ENCODE measurements around the gene ATP2B1.

Gene ATP2B1

DNA sequence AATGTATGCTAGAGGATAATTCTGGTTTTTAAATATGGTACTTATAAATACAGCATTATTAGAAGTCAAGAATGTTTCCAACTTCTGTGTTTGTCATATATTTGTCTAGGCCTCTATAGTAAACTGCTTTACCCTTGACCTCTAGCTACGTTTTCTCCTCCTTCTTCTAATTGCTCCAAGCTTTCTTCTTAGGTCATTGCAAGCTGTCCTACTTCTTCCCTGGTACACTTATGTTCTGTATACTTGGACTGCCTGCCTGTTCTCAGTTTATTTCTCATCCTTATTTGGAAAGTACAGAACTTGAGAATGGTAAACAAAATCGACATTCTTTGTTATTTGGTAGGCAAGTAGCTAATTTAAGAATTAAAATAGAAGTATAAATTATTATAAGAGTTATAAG is 23.9 kb upstream of the ATP2B1 start:
- Histone ChIP-seq H4K20me1 (ENCODE audit: control insufficient read depth, insufficient read depth, low read depth, low read length) (no peaks in the 10 kb centered on the region), H3K27ac (ENCODE audit: low read depth, low read length) (no peak overlapping the region), H3K4me1 (ENCODE audit: control insufficient read depth, low read length) (peaks cover 15% of the 10 kb centered on the region), H3K9me2 (replicated peaks; ENCODE audit: control insufficient read depth, low read length) (no peaks in the 10 kb centered on the region), H3K79me2 (ENCODE audit: control insufficient read depth, low read length) (no peaks in the 10 kb centered on the region), H3K4me2 (ENCODE audit: low read length) (no peak overlapping the region), H3F3A (ENCODE audit: control insufficient read depth, insufficient read depth) (no peaks in the 10 kb centered on the region), H3K9me3 (ENCODE audit: control insufficient read depth, insufficient read depth, low read length) (no peaks in the 10 kb centered on the region; the same call in 1 of the 2 replicates), H3K36me3 (ENCODE audit: control insufficient read depth, low read length) (no peaks in the 10 kb centered on the region), H3K27me3 (ENCODE audit: control insufficient read depth, low read length) (no peaks in the 10 kb centered on the region), H3K4me3 (ENCODE audit: low read length) (no peak overlapping the region)
- TF ChIP-seq, protein P1, sequence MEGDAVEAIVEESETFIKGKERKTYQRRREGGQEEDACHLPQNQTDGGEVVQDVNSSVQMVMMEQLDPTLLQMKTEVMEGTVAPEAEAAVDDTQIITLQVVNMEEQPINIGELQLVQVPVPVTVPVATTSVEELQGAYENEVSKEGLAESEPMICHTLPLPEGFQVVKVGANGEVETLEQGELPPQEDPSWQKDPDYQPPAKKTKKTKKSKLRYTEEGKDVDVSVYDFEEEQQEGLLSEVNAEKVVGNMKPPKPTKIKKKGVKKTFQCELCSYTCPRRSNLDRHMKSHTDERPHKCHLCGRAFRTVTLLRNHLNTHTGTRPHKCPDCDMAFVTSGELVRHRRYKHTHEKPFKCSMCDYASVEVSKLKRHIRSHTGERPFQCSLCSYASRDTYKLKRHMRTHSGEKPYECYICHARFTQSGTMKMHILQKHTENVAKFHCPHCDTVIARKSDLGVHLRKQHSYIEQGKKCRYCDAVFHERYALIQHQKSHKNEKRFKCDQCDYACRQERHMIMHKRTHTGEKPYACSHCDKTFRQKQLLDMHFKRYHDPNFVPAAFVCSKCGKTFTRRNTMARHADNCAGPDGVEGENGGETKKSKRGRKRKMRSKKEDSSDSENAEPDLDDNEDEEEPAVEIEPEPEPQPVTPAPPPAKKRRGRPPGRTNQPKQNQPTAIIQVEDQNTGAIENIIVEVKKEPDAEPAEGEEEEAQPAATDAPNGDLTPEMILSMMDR (IDR thresholded peaks at IDR 0.05; ENCODE audit: low read depth, low read length, poor library complexity, severe bottlenecking): no peak
- TF ChIP-seq EZH2phosphoT487 (IDR thresholded peaks at IDR 0.05; ENCODE audit: borderline replicate concordance, low read length): no peak

- no peaks in the 10 kb centered on the region for H3F3A ChIP-seq (ENCODE audit: control insufficient read depth, insufficient read depth)
- H4K20me1 ChIP-seq (ENCODE audit: control insufficient read depth, insufficient read depth, low read depth, low read length): no peaks in the 10 kb centered on the region
- H3K27ac ChIP-seq (ENCODE audit: low read depth, low read length): no peak overlapping the region
- H3K4me2 ChIP-seq (ENCODE audit: low read length): no peak overlapping the region
- TF ChIP-seq EZH2phosphoT487 (IDR thresholded peaks at IDR 0.05; ENCODE audit: borderline replicate concordance, low read length): no peak
- TF ChIP-seq, protein P1 (IDR thresholded peaks at IDR 0.05; ENCODE audit: low read depth, low read length, poor library complexity, severe bottlenecking): no peak
- no peaks in the 10 kb centered on the region; the same call in 1 of the 2 replicates for H3K9me3 ChIP-seq (ENCODE audit: control insufficient read depth, insufficient read depth, low read length)
- no peaks in the 10 kb centered on the region for H3K9me2 ChIP-seq (replicated peaks; ENCODE audit: control insufficient read depth, low read length)
- no peaks in the 10 kb centered on the region for H3K79me2 ChIP-seq (ENCODE audit: control insufficient read depth, low read length)
- no peak overlapping the region for H3K4me3 ChIP-seq (ENCODE audit: low read length)
- H3K4me1 ChIP-seq (ENCODE audit: control insufficient read depth, low read length): peaks cover 15% of the 10 kb centered on the region
- no peaks in the 10 kb centered on the region for H3K27me3 ChIP-seq (ENCODE audit: control insufficient read depth, low read length)
- no peaks in the 10 kb centered on the region for H3K36me3 ChIP-seq (ENCODE audit: control insufficient read depth, low read length)
Observed at GRCh38 chr12:89731614-89732013, 23.0 kb upstream of the ATP2B1 start.

GRCh38 chr12:89731089-89731488 is 22.5 kb upstream of the ATP2B1 start:
- no peak overlapping the region for H3K27ac ChIP-seq (ENCODE audit: low read depth, low read length)
- no peaks in the 10 kb centered on the region for H4K20me1 ChIP-seq (ENCODE audit: control insufficient read depth, insufficient read depth, low read depth, low read length)
- H3K79me2 ChIP-seq (ENCODE audit: control insufficient read depth, low read length): no peaks in the 10 kb centered on the region
- peaks cover 11% of the 10 kb centered on the region for H3K4me1 ChIP-seq (ENCODE audit: control insufficient read depth, low read length)
- H3K27me3 ChIP-seq (ENCODE audit: control insufficient read depth, low read length): no peaks in the 10 kb centered on the region
- H3K9me2 ChIP-seq (replicated peaks; ENCODE audit: control insufficient read depth, low read length): no peaks in the 10 kb centered on the region
- no peak overlapping the region for H3K4me2 ChIP-seq (ENCODE audit: low read length)
- no peaks in the 10 kb centered on the region; the same call in 1 of the 2 replicates for H3K9me3 ChIP-seq (ENCODE audit: control insufficient read depth, insufficient read depth, low read length)
- H3K36me3 ChIP-seq (ENCODE audit: control insufficient read depth, low read length): no peaks in the 10 kb centered on the region
- no peaks in the 10 kb centered on the region for H3F3A ChIP-seq (ENCODE audit: control insufficient read depth, insufficient read depth)
- TF ChIP-seq EZH2phosphoT487 (IDR thresholded peaks at IDR 0.05; ENCODE audit: borderline replicate concordance, low read length): no peak
- TF ChIP-seq, protein P1 (IDR thresholded peaks at IDR 0.05; ENCODE audit: low read depth, low read length, poor library complexity, severe bottlenecking): no peak
- no peak overlapping the region for H3K4me3 ChIP-seq (ENCODE audit: low read length)
